LNCaP clone FGC (cell line): ENCODE data around the gene GSKIP.
"Not testable (repeated sequence)": the region's sequence is repeated elsewhere in the genome, so short reads cannot be mapped to it uniquely, and the experiment has no call there.

Experiments used
- DNase-seq: peaks from one replicate; pipeline ENCODE4 v3.0.0-alpha.2; 2011; ENCODE audit warnings: low read depth
- H3K4me3 ChIP-seq: 2 replicates; pipeline ENCODE4 v1.5.1; 2011; ENCODE audit warnings: mild to moderate bottlenecking, low read depth, low read length, control low read depth
- TF ChIP-seq, protein P1 (sequence below): IDR thresholded peaks from 2 replicates; pipeline ENCODE4 v1.5.1; 2012; ENCODE audit warnings: mild to moderate bottlenecking; ENCODE audit not compliant: control insufficient read depth, insufficient read depth; ENCODE audit errors: extremely low read depth

Gene GSKIP

GRCh38 chr14:96341323-96341722, 22.0 kb upstream of the GSKIP start:
- no peak overlapping the region for H3K4me3 ChIP-seq
- TF ChIP-seq, protein P1, sequence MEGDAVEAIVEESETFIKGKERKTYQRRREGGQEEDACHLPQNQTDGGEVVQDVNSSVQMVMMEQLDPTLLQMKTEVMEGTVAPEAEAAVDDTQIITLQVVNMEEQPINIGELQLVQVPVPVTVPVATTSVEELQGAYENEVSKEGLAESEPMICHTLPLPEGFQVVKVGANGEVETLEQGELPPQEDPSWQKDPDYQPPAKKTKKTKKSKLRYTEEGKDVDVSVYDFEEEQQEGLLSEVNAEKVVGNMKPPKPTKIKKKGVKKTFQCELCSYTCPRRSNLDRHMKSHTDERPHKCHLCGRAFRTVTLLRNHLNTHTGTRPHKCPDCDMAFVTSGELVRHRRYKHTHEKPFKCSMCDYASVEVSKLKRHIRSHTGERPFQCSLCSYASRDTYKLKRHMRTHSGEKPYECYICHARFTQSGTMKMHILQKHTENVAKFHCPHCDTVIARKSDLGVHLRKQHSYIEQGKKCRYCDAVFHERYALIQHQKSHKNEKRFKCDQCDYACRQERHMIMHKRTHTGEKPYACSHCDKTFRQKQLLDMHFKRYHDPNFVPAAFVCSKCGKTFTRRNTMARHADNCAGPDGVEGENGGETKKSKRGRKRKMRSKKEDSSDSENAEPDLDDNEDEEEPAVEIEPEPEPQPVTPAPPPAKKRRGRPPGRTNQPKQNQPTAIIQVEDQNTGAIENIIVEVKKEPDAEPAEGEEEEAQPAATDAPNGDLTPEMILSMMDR = no peak
- DNase-seq = no peak

DNA sequence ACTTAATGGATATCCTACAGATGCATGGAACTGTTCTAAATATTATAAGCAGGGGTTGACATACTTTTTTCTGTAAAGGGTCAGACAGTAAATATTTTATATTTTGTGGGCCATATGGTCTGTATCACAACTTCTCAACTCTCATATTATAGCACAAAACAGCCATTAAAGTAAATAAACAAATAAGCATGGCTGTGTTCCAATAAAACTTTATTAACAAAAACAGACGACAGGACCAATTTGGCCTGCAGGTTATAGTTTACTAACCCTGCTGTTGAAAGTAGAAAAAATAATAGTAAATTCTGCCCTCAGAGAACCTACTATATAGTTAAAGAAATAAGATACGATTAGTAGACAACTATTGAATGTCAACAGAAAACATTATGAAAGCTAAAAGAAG, 17.7 kb upstream of the GSKIP start:
- no peak for DNase-seq
- TF ChIP-seq, protein P1 = no peak

GRCh38 chr14:96347957-96348356, 15.4 kb upstream of the GSKIP start:
- H3K4me3 ChIP-seq, DNase-seq: not testable (repeated sequence)

More for the DNA sequence above, 17.7 kb upstream of the GSKIP start:
- no peak overlapping the region for H3K4me3 ChIP-seq

- DNase-seq = no peak
- no peak overlapping the region for H3K4me3 ChIP-seq
- TF ChIP-seq, protein P1 = no peak
These were observed 13.8 kb upstream of the GSKIP start for GRCh38 chr14:96349286-96350075.

- H3K4me3 ChIP-seq = no peak overlapping the region
- DNase-seq = no peak
- TF ChIP-seq, protein P1 = no peak
These were observed 11.3 kb upstream of the GSKIP start for GRCh38 chr14:96351986-96352385.

DNA sequence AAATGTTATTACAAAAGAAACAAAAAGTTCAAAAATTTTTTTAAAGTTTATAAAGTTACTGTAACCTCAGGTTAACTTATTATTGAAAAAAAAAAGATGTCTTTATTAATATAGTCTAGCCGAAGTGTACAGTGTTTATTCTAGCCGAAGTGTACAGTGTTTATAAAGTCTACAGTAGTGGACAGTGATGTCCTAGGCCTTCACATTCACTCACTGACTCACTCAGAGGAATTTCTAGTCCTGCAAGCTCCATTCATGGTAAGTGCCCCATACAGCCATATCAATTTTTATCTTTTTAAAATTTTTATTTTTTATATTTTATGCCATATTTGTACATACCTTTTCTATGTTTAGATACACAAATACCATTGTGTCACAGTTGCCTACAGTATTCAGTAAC, 10.6 kb upstream of the GSKIP start:
- H3K4me3 ChIP-seq = no peak overlapping the region
- TF ChIP-seq, protein P1 = no peak
- DNase-seq = no peak

DNA sequence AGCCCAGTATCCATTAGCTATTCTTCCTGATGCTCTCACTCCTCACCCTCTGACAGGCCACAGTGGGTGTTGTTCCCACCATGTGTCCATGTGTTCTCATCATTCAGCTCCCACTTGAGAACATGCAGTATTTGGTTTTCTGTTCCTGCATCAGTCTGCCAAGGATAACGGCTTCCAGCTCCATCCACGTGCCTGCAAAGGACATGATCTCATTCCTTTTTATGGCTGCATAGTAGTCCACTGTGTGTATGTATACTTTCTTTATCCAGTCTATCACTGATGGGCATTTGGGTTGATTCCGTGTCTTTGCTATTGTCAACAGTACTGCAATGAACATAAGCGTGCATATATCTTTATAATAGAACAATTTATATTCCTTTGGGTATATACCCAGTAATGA, 9.1 kb upstream of the GSKIP start:
- TF ChIP-seq, protein P1 = no peak
- no peak overlapping the region for H3K4me3 ChIP-seq
- DNase-seq = no peak
